HepG2 (cell line): Measurements from ENCODE around the gene RERE. TPM values are rescaled to one million over a fixed set of nuclear protein-coding genes. Genes with fewer than 3 reads are reported as not detected.
A peak's percentile ranks its signal among the peaks of the same experiment; 100 is the strongest.

Experiments used
- ATAC-seq: fragments of 200-7000 bp; cut with Tn5 transposase; 3 replicates; pipeline ENCODE4 v1.9.1; 2020; ENCODE audit warnings: mild to moderate bottlenecking, moderate library complexity
- BruUV-seq: library from RNA; stranded (reverse); fragments of 400-500 nt; replicated peaks from 2 replicates; lab custom pipeline; 2021; lab: Mats Ljungman, UMichigan
- CTCF ChIA-PET: fragments of 300-600 bp; formaldehyde crosslinking; extraction: SDS; loops from one replicate; lab custom pipeline; 2021; ENCODE audit warnings: low total read pairs, inconsistent platforms, low intra/inter-chr PET ratio; lab: Yijun Ruan, JAX
- POLR2A ChIA-PET: fragments of 350-600 bp; sonication (Branson Sonifier 250); formaldehyde crosslinking; loops from one replicate; lab custom pipeline; 2020; ENCODE audit warnings: antibody characterized with exemption, inconsistent platforms; lab: Yijun Ruan, JAX
- DNase-seq: peaks from one replicate; pipeline ENCODE4 v3.0.0-alpha.2; 2015; ENCODE audit warnings: low spot score
- FAIRE-seq: peaks from 3 replicates; lab custom pipeline; 2011; peaks lifted over from hg19 to GRCh38; lab: Jason Lieb, UNC
- H2AFZ ChIP-seq: one replicate; pipeline ENCODE4 v1.6.1; 2011; ENCODE audit warnings: low read length, inconsistent platforms
- H3K27ac ChIP-seq: fragments of 300-600 bp; 3 replicates; pipeline ENCODE4 v1.8.0; 2011; ENCODE audit warnings: mixed run types, mild to moderate bottlenecking, mixed read lengths, low read length, inconsistent platforms; ENCODE audit not compliant: insufficient read depth; ENCODE audit errors: extremely low read length
- H3K27me3 ChIP-seq, 2 experiments: fragments of 200-600 bp in 1 of 2; 2 replicates in 1 of 2; 3 replicates in 1 of 2; pipeline versions ENCODE4 v1.6.0 to v1.8.0; 2011; ENCODE audit warnings: low read length in 2 of 2, mild to moderate bottlenecking in 2 of 2, moderate library complexity in 2 of 2, inconsistent platforms in 1 of 2; ENCODE audit not compliant: insufficient read depth in 2 of 2, control insufficient read depth in 1 of 2
- H3K36me3 ChIP-seq, 2 experiments: fragments of 200-600 bp in 1 of 2; replicated peaks in 1 of 2; 2 replicates in 1 of 2; 3 replicates in 1 of 2; pipeline versions ENCODE4 v1.5.1 to v1.8.0; 2011; ENCODE audit warnings: low read length in 2 of 2, inconsistent platforms in 1 of 2; ENCODE audit not compliant: insufficient read depth in 2 of 2, control insufficient read depth in 1 of 2
- H3K4me1 ChIP-seq: 2 replicates; pipeline ENCODE4 v1.5.1; 2012; ENCODE audit warnings: low read length, inconsistent platforms; ENCODE audit not compliant: insufficient read depth
- H3K4me2 ChIP-seq: 2 replicates; pipeline ENCODE4 v1.6.0; 2011; ENCODE audit warnings: low read depth, low read length, inconsistent platforms
- H3K4me3 ChIP-seq, 3 experiments: fragments of 200-600 bp in 1 of 3; sonication (generic), shearing (Covaris generic) in 1 of 3; replicated peaks in 1 of 3; 2 replicates each; pipeline ENCODE4 v1.5.1; 2011 to 2016; ENCODE audit warnings: low read length in 3 of 3, inconsistent platforms in 2 of 3, low read depth in 2 of 3, mild to moderate bottlenecking in 2 of 3, control low read depth in 1 of 3, mixed read lengths in 1 of 3; ENCODE audit not compliant: insufficient read depth in 1 of 3
- H3K79me2 ChIP-seq: one replicate; pipeline ENCODE4 v1.6.1; 2011; ENCODE audit warnings: low read length, inconsistent platforms; ENCODE audit not compliant: insufficient read depth
- H3K9ac ChIP-seq: 2 replicates; pipeline ENCODE4 v1.6.0; 2011; ENCODE audit warnings: mild to moderate bottlenecking, low read depth, low read length, inconsistent platforms; ENCODE audit not compliant: insufficient read depth
- H3K9me3 ChIP-seq: 2 replicates; pipeline ENCODE4 v1.5.1; 2012; ENCODE audit warnings: mild to moderate bottlenecking, low read length
- H4K20me1 ChIP-seq: 2 replicates; pipeline ENCODE4 v1.6.0; 2011; ENCODE audit warnings: inconsistent platforms, mild to moderate bottlenecking, low read length, moderate library complexity; ENCODE audit not compliant: insufficient read depth
- ARID3A ChIP-seq: IDR thresholded peaks from 2 replicates; pipeline ENCODE4 v1.6.1; 2012; ENCODE audit warnings: low read depth, low read length, improper control_type of control experiment
- CCDC6 ChIP-seq: sonication (generic); formaldehyde crosslinking; IDR thresholded peaks from 2 replicates; pipeline ENCODE4 v1.8.1; 2022; ENCODE audit warnings: mild to moderate bottlenecking, missing genetic modification reagents, moderate library complexity
- CENPT ChIP-seq: sonication (generic); formaldehyde crosslinking; IDR thresholded peaks from 2 replicates; pipeline ENCODE4 v1.8.0; 2022; ENCODE audit warnings: low read depth, mild to moderate bottlenecking, moderate library complexity, missing genetic modification reagents
- ERF ChIP-seq: IDR thresholded peaks from 2 replicates; pipeline ENCODE4 v1.6.1; 2018; ENCODE audit warnings: missing biosample characterization, missing genetic modification reagents
- JUN ChIP-seq: sonication (generic); formaldehyde crosslinking; IDR thresholded peaks from 2 replicates; pipeline ENCODE4 v1.4.0; 2020; ENCODE audit warnings: mild to moderate bottlenecking, missing genetic modification reagents
- KMT2B ChIP-seq: IDR thresholded peaks from 2 replicates; pipeline ENCODE4 v1.6.1; 2016; ENCODE audit warnings: missing genetic modification reagents, missing compliant biosample characterization
- MAFG ChIP-seq: sonication (generic); formaldehyde crosslinking; IDR thresholded peaks from 2 replicates; pipeline ENCODE4 v1.5.1; 2020; ENCODE audit warnings: mild to moderate bottlenecking, missing genetic modification reagents
- MXD3 ChIP-seq: IDR thresholded peaks from 2 replicates; pipeline ENCODE4 v1.6.1; 2016; ENCODE audit warnings: mild to moderate bottlenecking, missing biosample characterization, missing genetic modification reagents
- POLR2A ChIP-seq, 2 experiments: IDR thresholded peaks; 2 replicates each; pipeline ENCODE4 v1.6.1; 2011; ENCODE audit warnings: low read depth in 2 of 2, low read length in 2 of 2, mild to moderate bottlenecking in 1 of 2, moderate library complexity in 1 of 2; ENCODE audit not compliant: insufficient read depth in 1 of 2
- RFXAP ChIP-seq: sonication (generic); formaldehyde crosslinking; IDR thresholded peaks from 2 replicates; pipeline ENCODE4 v1.4.0; 2020; ENCODE audit warnings: missing genetic modification reagents, borderline replicate concordance
- SIN3B ChIP-seq: fragments of 150-350 bp; IDR thresholded peaks from 2 replicates; pipeline ENCODE4 v1.6.1; 2014; ENCODE audit warnings: low read length
- SNAPC2 ChIP-seq: sonication (generic); formaldehyde crosslinking; IDR thresholded peaks from 2 replicates; pipeline ENCODE4 v1.8.1; 2022; ENCODE audit warnings: mild to moderate bottlenecking, missing genetic modification reagents
- SRY ChIP-seq: sonication (generic); formaldehyde crosslinking; IDR thresholded peaks from 2 replicates; pipeline ENCODE4 v1.8.0; 2022; ENCODE audit warnings: mild to moderate bottlenecking, missing genetic modification reagents
- ZNF10 ChIP-seq: sonication (generic); formaldehyde crosslinking; IDR thresholded peaks from 2 replicates; pipeline ENCODE4 v1.4.0; 2020; ENCODE audit warnings: mild to moderate bottlenecking, low read depth, missing genetic modification reagents, borderline replicate concordance
- ZNF282 ChIP-seq: fragments of 450-650 bp; IDR thresholded peaks from 2 replicates; pipeline ENCODE4 v1.6.1; 2018; ENCODE audit not compliant: partially characterized antibody
- ZNF468 ChIP-seq: sonication (generic); formaldehyde crosslinking; IDR thresholded peaks from 2 replicates; pipeline ENCODE4 v1.8.0; 2022; ENCODE audit warnings: mild to moderate bottlenecking, moderate library complexity, missing genetic modification reagents
- ZNF687 ChIP-seq: sonication (generic); formaldehyde crosslinking; IDR thresholded peaks from 2 replicates; pipeline ENCODE4 v1.5.1; 2020; ENCODE audit warnings: mild to moderate bottlenecking, missing genetic modification reagents, moderate library complexity
- WGBS: methylation state at CpG from one replicate; pipeline ENCODE4 v1.1.6; 2017; ENCODE audit warnings: low lambda C conversion rate; 5-methylcytosine and 5-hydroxymethylcytosine counted together
- in situ Hi-C: cut with HindIII; loops from 2 replicates; pipeline ENCODE4 v1.10.0; 2017; ENCODE audit warnings: low pct_unique_long_range_greater_than_20kb; ENCODE audit not compliant: extremely low pct_ligation_motif_present
- intact Hi-C: fragments of 100-400 bp; cut with micrococcal nuclease; formaldehyde crosslinking; loops from one replicate; pipeline ENCODE4 v1.10.0; 2022; ENCODE audit not compliant: unreplicated experiment
- polyA plus RNA-seq, 8 experiments: library from polyadenylated mRNA; depleted of rRNA in 3 of 8; stranded (reverse) in 7 of 8; unstranded in 1 of 8; fragments of >200 nt; fragmentation: Illumina TruSeq in 4 of 8; extraction: Trizol in 4 of 8; gene quantifications; 2 replicates each; pipeline versions ENCODE4 v1.2.1 to v1.2.3, GENCODE V29; 2011 to 2016; ENCODE audit warnings: low read depth in 4 of 8, missing spikeins in 1 of 8, mixed read lengths in 1 of 8; ENCODE audit not compliant: insufficient read depth in 1 of 8
- total RNA-seq, 5 experiments: library from RNA; depleted of rRNA; stranded (reverse); fragments of >200 nt; fragmentation: Illumina TruSeq; extraction: Trizol; gene quantifications; 2 replicates each; pipeline ENCODE4 v1.2.3, GENCODE V29; 2016; ENCODE audit warnings: low read depth in 1 of 5

Gene RERE
- total and polyA plus RNA-seq, 2 of the 13 experiments (the other 11 are each of a cell fraction or from before 2014, with no cell fraction given): 18.3 to 21.9 TPM

- ChIA-PET POLR2A (interaction anchor here (0.7 to 3.6 kb wide), 14 partner anchors 8 to 279 kb away, joined by 3 to 19 read pairs (median 4); partner anchors contain the start of gene RERE), CTCF (no interaction called here)
- H3K27ac ChIP-seq: peak overlapping the region; percentile 83
- no peak overlapping the region for H2AFZ ChIP-seq
- in situ Hi-C loops: no loop called here
- intact Hi-C loops: loop anchor here (5.0 to 10.0 kb wide), 3 partner anchors 39 to 328 kb away; no protein-coding TSS in a partner anchor
- H3K27me3 ChIP-seq: no peaks in the 10 kb centered on the region; a peak in 1 of 5 replicates
- peak overlapping the region; percentile 80 for H3K9ac ChIP-seq
- no peaks in the 10 kb centered on the region for H3K9me3 ChIP-seq
- H3K79me2 ChIP-seq: peaks cover 87% of the 10 kb centered on the region
- H3K4me3 ChIP-seq: peak overlapping the region; percentile 76 to 89 (median 86)
- H4K20me1 ChIP-seq: peaks cover 22% of the 10 kb centered on the region
- 14% methylated on average over 7 of the region's 88 CpGs for WGBS
- H3K4me1 ChIP-seq: peaks cover 74% of the 10 kb centered on the region
- BruUV-seq: no TSS peak
- H3K4me2 ChIP-seq: peak overlapping the region; percentile 69
- peak; percentile 83 for DNase-seq
- FAIRE-seq: no peak
- H3K36me3 ChIP-seq: no peaks in the 10 kb centered on the region
- ATAC-seq: peak; percentile 94
- TF ChIP-seq ARID3A: no peak; the same call in 1 of the 2 replicates
- TF ChIP-seq POLR2A (IDR thresholded peaks at IDR 0.05; ENCODE audit: insufficient read depth in 1 of 2, low read depth in 2 of 2, low read length in 2 of 2): peak; percentile 80 to 82
- no peak for TF ChIP-seq ZNF468 (CRISPR knock-in tag)
- 0 out of 2 replicates have a peak, but pooled peaks have one; percentile 40 for TF ChIP-seq RFXAP
- TF ChIP-seq KMT2B (CRISPR knock-in tag): peak; percentile 80; the same call in 1 of the 2 replicates
- TF ChIP-seq ERF (CRISPR knock-in tag): peak; percentile 71
- no peak for TF ChIP-seq ZNF282
- 0 out of 2 replicates have a peak, but pooled peaks have one; percentile 40 for TF ChIP-seq SIN3B
- peak; percentile 92 for TF ChIP-seq MXD3 (CRISPR knock-in tag)
- TF ChIP-seq ZNF687 (CRISPR knock-in tag): peak; percentile 92
- TF ChIP-seq CCDC6 (CRISPR knock-in tag): peak; percentile 83
- no peak for TF ChIP-seq MAFG
- TF ChIP-seq SNAPC2 (CRISPR knock-in tag): no peak
- no peak for TF ChIP-seq SRY (CRISPR knock-in tag)
- no peak for TF ChIP-seq ZNF10 (CRISPR knock-in tag)
- 0 out of 2 replicates have a peak, but pooled peaks have one; percentile 45 for TF ChIP-seq JUN (CRISPR knock-in tag)
- TF ChIP-seq CENPT (CRISPR knock-in tag): no peak
These were observed 114.3 kb downstream of the RERE start for GRCh38 chr1:8702850-8703810.
